ENCODE data around the gene DHRSX. TPM values are rescaled to one million over a fixed set of nuclear protein-coding genes. Genes with fewer than 3 reads are reported as not detected.

The DHRSX gene, protein sequence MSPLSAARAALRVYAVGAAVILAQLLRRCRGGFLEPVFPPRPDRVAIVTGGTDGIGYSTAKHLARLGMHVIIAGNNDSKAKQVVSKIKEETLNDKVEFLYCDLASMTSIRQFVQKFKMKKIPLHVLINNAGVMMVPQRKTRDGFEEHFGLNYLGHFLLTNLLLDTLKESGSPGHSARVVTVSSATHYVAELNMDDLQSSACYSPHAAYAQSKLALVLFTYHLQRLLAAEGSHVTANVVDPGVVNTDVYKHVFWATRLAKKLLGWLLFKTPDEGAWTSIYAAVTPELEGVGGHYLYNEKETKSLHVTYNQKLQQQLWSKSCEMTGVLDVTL
- 15.2 and 20.2 TPM in 2 replicates for total RNA-seq

GRCh38 chrX:2500803-2501558 lies at the start of gene DHRSX, which contains the start of gene ZBED1:
Gene DHRSX, minus strand, starts transcription at chrX:2500976. Its CDS starts 51 bp downstream, at chrX:2500925.
Gene ZBED1, minus strand, starts transcription at chrX:2500976. Its CDS starts 10,257 bp downstream, at chrX:2490719.

Other genes starting within 250 kb of the DHRSX start
- gene ZBED1, start within 50 bp of the DHRSX start, total RNA-seq, result 22.4 and 26.0 TPM in 2 replicates
- 167 and 219 TPM in 2 replicates for gene CD99, start 190.3 kb upstream of the DHRSX start, total RNA-seq